ENCODE measurements around the gene SLC14A1. TPM values are rescaled to one million over a fixed set of nuclear protein-coding genes. Genes with fewer than 3 reads are reported as not detected.

Gene SLC14A1
- total and polyA plus RNA-seq, 2 of the 8 experiments (the other 6 are each of a cell fraction or from before 2014, with no cell fraction given) = 0.18 TPM; not detected in 1

- Histone ChIP-seq H2BK120ac (replicated peaks; ENCODE audit: low read depth, low read length) (peak overlapping the region; percentile 26), H4K91ac (replicated peaks; ENCODE audit: insufficient read length, low read length) (peak overlapping the region; percentile 63), H3K4me2 (ENCODE audit: insufficient read depth in 1 of 2, low read depth in 2 of 2, low read length in 2 of 2) (0 out of 4 replicates have a peak overlapping the region, but pooled peaks of 1 of the 2 experiments have one; percentile 3), H3K9ac (replicated peaks in 1 of 4; ENCODE audit: extremely low read depth in 1 of 4, low read depth in 3 of 4, low read length in 3 of 4) (peak overlapping the region in 1 of 4 experiments; percentile 17; a peak in 2 of 7 replicates), H2AK5ac (ENCODE audit: low read depth, low read length) (peak overlapping the region; percentile 98), H4K20me1 (replicated peaks in 1 of 2; ENCODE audit: control insufficient read depth in 1 of 2, insufficient read depth in 2 of 2, low read length in 2 of 2) (no peaks in the 10 kb centered on the region), H3K4me1 (replicated peaks in 1 of 4; ENCODE audit: control insufficient read depth in 3 of 4, insufficient read depth in 4 of 4, low read length in 3 of 4) (peaks cover 2 to 29% (median 17%) of the 10 kb centered on the region in 4 experiments), H3K79me2 (ENCODE audit: control insufficient read depth in 1 of 2, insufficient read depth in 2 of 2, low read length in 2 of 2) (no peaks in the 10 kb centered on the region), H3K27me3 (replicated peaks in 1 of 4; ENCODE audit: control insufficient read depth in 3 of 4, extremely low read depth in 1 of 4, insufficient read depth in 3 of 4, low read length in 3 of 4) (no peaks in the 10 kb centered on the region; a peak in 1 of 7 replicates), H3K14ac (ENCODE audit: insufficient read length) (peak overlapping the region; percentile 34), H3K23ac (ENCODE audit: insufficient read length) (no peak overlapping the region), H3K79me1 (ENCODE audit: low read depth, low read length) (no peaks in the 10 kb centered on the region), H3K56ac (replicated peaks; ENCODE audit: insufficient read length, low read depth, low read length) (no peak overlapping the region), H3K18ac (ENCODE audit: extremely low read depth, low read length) (no peak overlapping the region; the same call in 1 of the 2 replicates), H3K4ac (replicated peaks; ENCODE audit: insufficient read length, low read depth, low read length) (peak overlapping the region; percentile 87), H4K8ac (ENCODE audit: extremely low read depth, insufficient read depth, low read length) (peak overlapping the region; percentile 58; the same call in 1 of the 2 replicates), H3K9me3 (ENCODE audit: insufficient read depth in 2 of 2, low read depth in 1 of 2, low read length in 1 of 2) (no peaks in the 10 kb centered on the region; a peak in 1 of 4 replicates), H3K23me2 (ENCODE audit: low read depth, low read length) (no peaks in the 10 kb centered on the region), H2BK20ac (ENCODE audit: low read length) (peak overlapping the region; percentile 92), H3K36me3 (ENCODE audit: control insufficient read depth in 2 of 4, insufficient read depth in 4 of 4, low read length in 3 of 4) (no peaks in the 10 kb centered on the region), H3K27ac (ENCODE audit: low read depth, low read length) (peak overlapping the region; percentile 69; the same call in 1 of the 2 replicates), H3K4me3 (ENCODE audit: extremely low read depth in 1 of 4, insufficient read depth in 2 of 4, low read depth in 3 of 4, low read length in 4 of 4) (peak overlapping the region in 1 of 4 experiments; percentile 36; a peak in 1 of 8 replicates), H2AFZ (ENCODE audit: low read length) (no peak overlapping the region), H2BK12ac (ENCODE audit: low read depth, low read length) (peak overlapping the region; percentile 99), H2BK15ac (ENCODE audit: low read length) (no peak overlapping the region), H4K5ac (ENCODE audit: insufficient read length, low read depth, low read length) (peak overlapping the region; percentile 44), H2BK5ac (ENCODE audit: low read depth, low read length) (peak overlapping the region; percentile 95; the same call in 1 of the 2 replicates)
- TF ChIP-seq MAX (IDR thresholded peaks at IDR 0.05) (0 out of 2 replicates have a peak, but pooled peaks have one; percentile 36), KDM1A (IDR thresholded peaks at IDR 0.05; ENCODE audit: borderline replicate concordance, low read length) (peak; percentile 90), RXRA (IDR thresholded peaks at IDR 0.05; ENCODE audit: insufficient read depth, low read depth, low read length) (no peak)
- ChIA-PET POLR2A (ENCODE audit: partially characterized antibody) (interaction anchor here (1.3 kb wide), 1 partner anchor 12 kb away, joined by 3 read pairs; no protein-coding TSS in a partner anchor), CTCF (ENCODE audit: partially characterized antibody) (interaction anchor here (1.0 to 2.4 kb wide), 7 partner anchors 11 to 30 kb away, joined by 3 to 11 read pairs (median 4); no protein-coding TSS in a partner anchor)
- no peak for FAIRE-seq
- DNase-seq (ENCODE audit: low read depth in 1 of 2, low spot score in 2 of 2) = no peak
- WGBS, 2 experiments (ENCODE audit: extremely low coverage in 1 of 2, insufficient coverage in 1 of 2, insufficient read length in 1 of 2, insufficient replicate concordance in 2 of 2, low coverage in 1 of 2, low lambda C conversion rate in 2 of 2, missing lambda C conversion rate in 1 of 2) = 74% methylated on average over 5 of the region's 5 CpGs; no CpG with 5 or more reads in 1 of the 2 experiments
These were observed 33.0 kb downstream of the SLC14A1 start for GRCh38 chr18:45757005-45757404.
